A549 (cell line): ENCODE data around the gene CEP112.

Source experiments
- BHLHE40 ChIP-seq: IDR thresholded peaks from 2 replicates; pipeline ENCODE4 v1.6.1; 2012; ENCODE audit warnings: low read depth, low read length, inconsistent platforms
- CTCF ChIP-seq: fragments of >200 bp; sonication (Bioruptor Twin); formaldehyde crosslinking; IDR thresholded peaks from 3 replicates; pipeline ENCODE4 v1.5.1; 2016
- EHMT2 ChIP-seq: fragments of 200-600 bp; sonication (generic); IDR thresholded peaks from 2 replicates; pipeline ENCODE4 v1.6.1; 2016; ENCODE audit warnings: antibody characterized with exemption, low read depth, mild to moderate bottlenecking, moderate library complexity
- ELK1 ChIP-seq: fragments of 150-350 bp; IDR thresholded peaks from 2 replicates; pipeline ENCODE4 v1.6.1; 2014; ENCODE audit warnings: low read depth, mild to moderate bottlenecking, low read length
- HOXA7 ChIP-seq: fragments of 250-450 bp; sonication (Bioruptor Pico); IDR thresholded peaks from 2 replicates; pipeline ENCODE4 v1.5.0; 2020; ENCODE audit warnings: mild to moderate bottlenecking, moderate library complexity
- RFX5 ChIP-seq: fragments of 450-650 bp; IDR thresholded peaks from 2 replicates; pipeline ENCODE4 v1.7.1; 2014; ENCODE audit warnings: antibody characterized with exemption, mild to moderate bottlenecking, moderate library complexity
- SREBF2 ChIP-seq: fragments of 450-650 bp; IDR thresholded peaks from 2 replicates; pipeline ENCODE4 v1.6.1; 2014; ENCODE audit warnings: mild to moderate bottlenecking, moderate library complexity
- TF ChIP-seq, protein P1 (sequence below): fragments of 200-600 bp; sonication (generic); IDR thresholded peaks from 2 replicates; pipeline ENCODE4 v1.6.1; 2016; ENCODE audit warnings: antibody characterized with exemption, mild to moderate bottlenecking, moderate library complexity
- TF ChIP-seq, protein P2 (sequence below): fragments of 450-650 bp; IDR thresholded peaks from 2 replicates; pipeline ENCODE4 v1.6.1; 2014; ENCODE audit warnings: antibody characterized with exemption

DNA sequence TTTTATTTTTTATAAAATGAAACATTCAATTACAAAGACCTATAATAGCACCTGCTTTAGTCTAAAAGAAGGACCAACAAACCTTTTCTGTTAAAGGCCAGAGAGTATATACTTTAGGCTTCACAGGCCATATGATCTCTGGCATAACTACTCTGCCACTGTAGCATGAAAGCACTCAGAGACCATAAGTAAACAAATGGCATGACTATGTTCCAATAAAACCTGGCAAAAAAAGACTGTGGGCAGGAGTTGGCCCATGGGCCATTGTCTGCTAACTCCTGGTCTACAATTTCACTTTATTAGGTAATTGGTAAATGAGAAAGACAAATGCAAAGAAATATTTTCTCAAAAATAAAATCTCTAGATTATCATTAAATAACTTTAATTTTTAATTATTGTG lies 14.9 kb downstream of the CEP112 start:
- TF ChIP-seq CTCF = no peak
- TF ChIP-seq ELK1 = no peak
- TF ChIP-seq EHMT2 = no peak
- TF ChIP-seq, protein P1, sequence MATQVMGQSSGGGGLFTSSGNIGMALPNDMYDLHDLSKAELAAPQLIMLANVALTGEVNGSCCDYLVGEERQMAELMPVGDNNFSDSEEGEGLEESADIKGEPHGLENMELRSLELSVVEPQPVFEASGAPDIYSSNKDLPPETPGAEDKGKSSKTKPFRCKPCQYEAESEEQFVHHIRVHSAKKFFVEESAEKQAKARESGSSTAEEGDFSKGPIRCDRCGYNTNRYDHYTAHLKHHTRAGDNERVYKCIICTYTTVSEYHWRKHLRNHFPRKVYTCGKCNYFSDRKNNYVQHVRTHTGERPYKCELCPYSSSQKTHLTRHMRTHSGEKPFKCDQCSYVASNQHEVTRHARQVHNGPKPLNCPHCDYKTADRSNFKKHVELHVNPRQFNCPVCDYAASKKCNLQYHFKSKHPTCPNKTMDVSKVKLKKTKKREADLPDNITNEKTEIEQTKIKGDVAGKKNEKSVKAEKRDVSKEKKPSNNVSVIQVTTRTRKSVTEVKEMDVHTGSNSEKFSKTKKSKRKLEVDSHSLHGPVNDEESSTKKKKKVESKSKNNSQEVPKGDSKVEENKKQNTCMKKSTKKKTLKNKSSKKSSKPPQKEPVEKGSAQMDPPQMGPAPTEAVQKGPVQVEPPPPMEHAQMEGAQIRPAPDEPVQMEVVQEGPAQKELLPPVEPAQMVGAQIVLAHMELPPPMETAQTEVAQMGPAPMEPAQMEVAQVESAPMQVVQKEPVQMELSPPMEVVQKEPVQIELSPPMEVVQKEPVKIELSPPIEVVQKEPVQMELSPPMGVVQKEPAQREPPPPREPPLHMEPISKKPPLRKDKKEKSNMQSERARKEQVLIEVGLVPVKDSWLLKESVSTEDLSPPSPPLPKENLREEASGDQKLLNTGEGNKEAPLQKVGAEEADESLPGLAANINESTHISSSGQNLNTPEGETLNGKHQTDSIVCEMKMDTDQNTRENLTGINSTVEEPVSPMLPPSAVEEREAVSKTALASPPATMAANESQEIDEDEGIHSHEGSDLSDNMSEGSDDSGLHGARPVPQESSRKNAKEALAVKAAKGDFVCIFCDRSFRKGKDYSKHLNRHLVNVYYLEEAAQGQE = no peak
- TF ChIP-seq RFX5 = no peak
- TF ChIP-seq, protein P2, sequence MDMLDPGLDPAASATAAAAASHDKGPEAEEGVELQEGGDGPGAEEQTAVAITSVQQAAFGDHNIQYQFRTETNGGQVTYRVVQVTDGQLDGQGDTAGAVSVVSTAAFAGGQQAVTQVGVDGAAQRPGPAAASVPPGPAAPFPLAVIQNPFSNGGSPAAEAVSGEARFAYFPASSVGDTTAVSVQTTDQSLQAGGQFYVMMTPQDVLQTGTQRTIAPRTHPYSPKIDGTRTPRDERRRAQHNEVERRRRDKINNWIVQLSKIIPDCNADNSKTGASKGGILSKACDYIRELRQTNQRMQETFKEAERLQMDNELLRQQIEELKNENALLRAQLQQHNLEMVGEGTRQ = no peak
- TF ChIP-seq SREBF2 = no peak
- TF ChIP-seq BHLHE40 = no peak
- no peak for TF ChIP-seq HOXA7 (CRISPR knock-in tag)
